PC-3 (cell line): ENCODE measurements around the gene FAM200A. TPM values are rescaled to one million over a fixed set of nuclear protein-coding genes. Genes with fewer than 3 reads are reported as not detected.

Source experiments
- ATAC-seq: fragments of 200-7000 bp; cut with Tn5 transposase; 2 replicates; pipeline ENCODE4 v1.9.1; 2020; ENCODE audit warnings: mild to moderate bottlenecking, moderate library complexity
- BruUV-seq: library from RNA; stranded (reverse); fragments of 400-500 nt; replicated peaks from 2 replicates; lab custom pipeline; 2021; lab: Mats Ljungman, UMichigan
- CTCF ChIA-PET: fragments of 300-600 bp; sonication (Branson Sonifier 250); formaldehyde crosslinking; loops from one replicate; lab custom pipeline; 2022; ENCODE audit warnings: antibody characterized with exemption; lab: Charles Lee
- POLR2A ChIA-PET: fragments of 300-600 bp; sonication (Branson Sonifier 250); formaldehyde crosslinking; loops from one replicate; lab custom pipeline; 2022; ENCODE audit warnings: antibody characterized with exemption; ENCODE audit not compliant: unreplicated experiment; lab: Charles Lee
- DNase-seq: peaks from one replicate; pipeline ENCODE4 v3.0.0-alpha.2; 2015
- H2AFZ ChIP-seq: fragments of 300-600 bp; sonication (generic); 2 replicates; pipeline ENCODE4 v1.6.0; 2016; ENCODE audit warnings: antibody characterized with exemption, low read length
- H3F3A ChIP-seq: fragments of 300-600 bp; sonication (generic); one replicate; pipeline ENCODE4 v1.6.0; 2017; ENCODE audit warnings: antibody characterized with exemption, low read length, control low read depth, mild to moderate bottlenecking; ENCODE audit not compliant: unreplicated experiment
- H3K27ac ChIP-seq: fragments of 300-600 bp; sonication (generic); 2 replicates; pipeline ENCODE4 v1.5.1; 2016; ENCODE audit warnings: mild to moderate bottlenecking, low read length
- H3K27me3 ChIP-seq: fragments of 300-600 bp; sonication (generic); 2 replicates; pipeline ENCODE4 v1.6.1; 2016; ENCODE audit warnings: low read length, mixed read lengths
- H3K36me3 ChIP-seq: fragments of 300-600 bp; sonication (generic); 2 replicates; pipeline ENCODE4 v1.6.1; 2016; ENCODE audit warnings: low read depth, mixed run types, low read length, mixed read lengths
- H3K4me1 ChIP-seq: fragments of 300-600 bp; sonication (generic); 2 replicates; pipeline ENCODE4 v1.5.1; 2016; ENCODE audit warnings: low read length; ENCODE audit not compliant: insufficient read depth
- H3K4me2 ChIP-seq: fragments of 300-600 bp; sonication (generic); 2 replicates; pipeline ENCODE4 v1.6.0; 2016; ENCODE audit warnings: low read length
- H3K4me3 ChIP-seq: fragments of 300-600 bp; sonication (generic); 2 replicates; pipeline ENCODE4 v1.5.1; 2016; ENCODE audit warnings: mild to moderate bottlenecking, low read length, mixed read lengths
- H3K79me2 ChIP-seq: fragments of 300-600 bp; sonication (generic); 2 replicates; pipeline ENCODE4 v1.6.1; 2017; ENCODE audit warnings: low read length, mixed read lengths
- H3K9ac ChIP-seq: fragments of 300-600 bp; sonication (generic); 2 replicates; pipeline ENCODE4 v1.6.0; 2016; ENCODE audit warnings: mild to moderate bottlenecking, low read length
- H3K9me2 ChIP-seq: fragments of 300-600 bp; sonication (generic); replicated peaks from 2 replicates; pipeline ENCODE4 v1.6.1; 2016; ENCODE audit warnings: mixed run types, low read length, mixed read lengths
- H3K9me3 ChIP-seq: fragments of 300-600 bp; sonication (generic); 2 replicates; pipeline ENCODE4 v1.6.1; 2016; ENCODE audit warnings: low read length, mixed read lengths
- H4K20me1 ChIP-seq: fragments of 300-600 bp; sonication (generic); 2 replicates; pipeline ENCODE4 v1.6.1; 2016; ENCODE audit warnings: low read length, mixed read lengths
- CTCF ChIP-seq: fragments of 300-600 bp; sonication (generic); conservative IDR thresholded peaks from 2 replicates; pipeline ENCODE4 v1.5.1; 2017; ENCODE audit warnings: antibody characterized with exemption, low read depth, mild to moderate bottlenecking, low read length
- EZH2 ChIP-seq: fragments of 300-600 bp; sonication (generic); IDR thresholded peaks from one replicate; pipeline ENCODE4 v1.6.1; 2017; ENCODE audit warnings: antibody characterized with exemption, mild to moderate bottlenecking, low read length; ENCODE audit not compliant: unreplicated experiment
- EZH2phosphoT487 ChIP-seq: fragments of 300-600 bp; sonication (generic); IDR thresholded peaks from 2 replicates; pipeline ENCODE4 v1.6.1; 2018; ENCODE audit warnings: mild to moderate bottlenecking, antibody characterized with exemption, low read length, borderline replicate concordance
- intact Hi-C: fragments of 100-400 bp; cut with micrococcal nuclease; formaldehyde crosslinking; loops from 2 replicates; pipeline ENCODE4 v1.9.0; 2023
- total RNA-seq: library from RNA; depleted of rRNA; stranded (reverse); fragments of >200 nt; gene quantifications from 2 replicates; pipeline ENCODE4 v1.2.3, GENCODE V29; 2014

Gene FAM200A
- total RNA-seq, 1 experiment from 2014 or later, result 3.8 TPM

GRCh38 chr7:99597762-99598501, 46.0 kb upstream of the FAM200A start, which contains the start of gene TMEM225B:
TSS of gene TMEM225B (plus strand) at chr7:99598267. CDS start at chr7:99604389, 6,122 bp downstream.
- H3K4me2 ChIP-seq, result no peak within 1 kb of the TSS
- no peaks in the 10 kb centered on the region for H3K4me1 ChIP-seq
- H3K4me3 ChIP-seq, result no peak within 1 kb of the TSS
- H3K9me3 ChIP-seq, result no peaks in the 10 kb centered on the region
- H3K27ac ChIP-seq, result no peak within 1 kb of the TSS
- no TSS peak for BruUV-seq
- ATAC-seq (no peak), DNase-seq (no peak)
- ChIA-PET POLR2A (no interaction called here), CTCF (no interaction called here)
- no peak within 1 kb of the TSS for H2AFZ ChIP-seq
- no peaks in the 10 kb centered on the region for H3K9me2 ChIP-seq
- H3K79me2 ChIP-seq, result no peaks in the 10 kb centered on the region
- intact Hi-C loops, result no loop called here
- peaks cover 22% of the 10 kb centered on the region for H3K27me3 ChIP-seq
- TF ChIP-seq EZH2, result no peak
- TF ChIP-seq CTCF, result no peak
- no peak for TF ChIP-seq EZH2phosphoT487
- no peaks in the 10 kb centered on the region for H3K36me3 ChIP-seq
- H4K20me1 ChIP-seq, result no peaks in the 10 kb centered on the region
- H3K9ac ChIP-seq, result no peak within 1 kb of the TSS
- no peaks in the 10 kb centered on the region for H3F3A ChIP-seq

GRCh38 chr7:99596408-99596955, 44.6 kb upstream of the FAM200A start:
- ChIA-PET CTCF (no interaction called here), POLR2A (no interaction called here)
- BruUV-seq, result no TSS peak
- Histone ChIP-seq H3K4me2 (no peak overlapping the region), H3K36me3 (no peaks in the 10 kb centered on the region), H3K27ac (no peak overlapping the region), H3K9ac (no peak overlapping the region), H3K4me1 (no peaks in the 10 kb centered on the region), H3K9me3 (no peaks in the 10 kb centered on the region), H3F3A (no peaks in the 10 kb centered on the region), H4K20me1 (no peaks in the 10 kb centered on the region), H2AFZ (no peak overlapping the region), H3K27me3 (peaks cover 24% of the 10 kb centered on the region), H3K9me2 (no peaks in the 10 kb centered on the region), H3K4me3 (no peak overlapping the region), H3K79me2 (no peaks in the 10 kb centered on the region)
- TF ChIP-seq CTCF (no peak), EZH2 (no peak), EZH2phosphoT487 (no peak)
- DNase-seq (no peak), ATAC-seq (no peak)
- intact Hi-C loops, result no loop called here
